ENCODE measurements around the gene VWA2. TPM values are rescaled to one million over a fixed set of nuclear protein-coding genes. Genes with fewer than 3 reads are reported as not detected.

VWA2 gene
- total and polyA plus RNA-seq, 10 of the 15 experiments (the other 5 are each of a cell fraction or from before 2014, with no cell fraction given) = 0.03 TPM; not detected in 9

GRCh38 chr10:114334301-114334700 is 95.2 kb downstream of the VWA2 start (continued):
- TF ChIP-seq ZBTB40 (IDR thresholded peaks at IDR 0.05; ENCODE audit: borderline replicate concordance) (no peak), PAX5 (IDR thresholded peaks at IDR 0.05; ENCODE audit: borderline replicate concordance, low read depth, low read length) (no peak), POU2F2 (IDR thresholded peaks at IDR 0.05; ENCODE audit: borderline replicate concordance, low read depth, low read length) (no peak), ZBED1 (IDR thresholded peaks at IDR 0.05; ENCODE audit: borderline replicate concordance) (no peak), SUPT20H (IDR thresholded peaks at IDR 0.05; ENCODE audit: borderline replicate concordance, control insufficient read depth, low read depth, low read length) (no peak), WRNIP1 (IDR thresholded peaks at IDR 0.05; ENCODE audit: borderline replicate concordance, low read depth, low read length) (no peak), KAT2A (conservative IDR thresholded peaks at IDR 0.05; ENCODE audit: control insufficient read depth, low read depth, low read length) (no peak), STAT3 (IDR thresholded peaks at IDR 0.05; ENCODE audit: low read depth, low read length) (no peak), RB1 (IDR thresholded peaks at IDR 0.05; ENCODE audit: borderline replicate concordance) (no peak)

- Histone ChIP-seq H3K4me2 (ENCODE audit: control insufficient read depth, insufficient read depth) (no peak overlapping the region), H3K9me3 (replicated peaks; ENCODE audit: control insufficient read depth, insufficient read depth, low read length) (no peaks in the 10 kb centered on the region), H3K9ac (ENCODE audit: control insufficient read depth, insufficient read depth, low read length) (no peak overlapping the region), H3K79me2 (ENCODE audit: control insufficient read depth, insufficient read depth, low read length) (no peaks in the 10 kb centered on the region), H3K4me3 (no peak overlapping the region), H3K4me1 (ENCODE audit: control insufficient read depth, insufficient read depth, low read length) (peaks cover 4% of the 10 kb centered on the region; the same call in 1 of the 2 replicates), H2AFZ (ENCODE audit: control insufficient read depth, low read depth, low read length) (no peak overlapping the region), H3K36me3 (ENCODE audit: control insufficient read depth in 2 of 2, insufficient read depth in 2 of 2, low read length in 1 of 2) (no peaks in the 10 kb centered on the region), H3K27me3 (replicated peaks in 1 of 2; ENCODE audit: control insufficient read depth in 2 of 2, insufficient read depth in 2 of 2, low read length in 1 of 2) (peaks cover 0 to 2% of the 10 kb centered on the region in 2 experiments; a peak in 2 of 4 replicates), H4K20me1 (ENCODE audit: control insufficient read depth, insufficient read depth) (no peaks in the 10 kb centered on the region), H3K27ac (ENCODE audit: control insufficient read depth, insufficient read depth) (no peak overlapping the region)
- ChIA-PET POLR2A (no interaction called here), SMC1A (ENCODE audit: uncharacterized antibody, unreplicated experiment) (interaction anchor here (1.6 kb wide), 1 partner anchor 100 kb away, joined by 3 read pairs; no protein-coding TSS in a partner anchor), CTCF (interaction anchor here (4.2 kb wide), 1 partner anchor 32 kb away, joined by 16 read pairs; no protein-coding TSS in a partner anchor), RAD21 (ENCODE audit: unreplicated experiment) (no interaction called here)
- BruUV-seq (replicated peaks) = no TSS peak
- intact Hi-C loops (cut with micrococcal nuclease; ENCODE audit: unreplicated experiment) (no loop called here), in situ Hi-C loops (cut with MboI) (no loop called here)
- no peak for TF ChIP-seq REST (IDR thresholded peaks at IDR 0.05; ENCODE audit: low read depth, low read length)
- no peak for TF ChIP-seq NFYA (IDR thresholded peaks at IDR 0.05; ENCODE audit: borderline replicate concordance, low read depth, low read length)
- no peak for TF ChIP-seq TCF3 (IDR thresholded peaks at IDR 0.05; ENCODE audit: borderline replicate concordance, insufficient read depth, low read depth, low read length)
- TF ChIP-seq EZH2 (IDR thresholded peaks at IDR 0.05; ENCODE audit: borderline replicate concordance, control insufficient read depth, low read depth, low read length) = no peak
- FAIRE-seq (no peak), ATAC-seq (no peak), DNase-seq (ENCODE audit: low read depth, low spot score) (no peak)
- WGBS (ENCODE audit: insufficient coverage, insufficient replicate concordance, low lambda C conversion rate, missing lambda C conversion rate) = 9% methylated on average over 3 of the region's 3 CpGs
These were observed 96.6 kb downstream of the VWA2 start for GRCh38 chr10:114335614-114336013.
